Stimulated activated naive CD8-positive, alpha-beta T cell treated with anti-CD3 and anti-CD28 coated beads, Interleukin-15, Interleukin-2, amounts not matched to agents 100 ng/mL and 50 ng/mL, for 24 hours (primary cell): ENCODE measurements around the gene SCN2B.

ENCODE experiments used
- H3K27ac Mint-ChIP-seq: one replicate; pipeline ENCODE4 v1.8.0; 2021; ENCODE audit warnings: mild to moderate bottlenecking, mixed read lengths
- H3K27me3 Mint-ChIP-seq: one replicate; pipeline ENCODE4 v1.8.0; 2021; ENCODE audit warnings: mixed read lengths
- H3K36me3 Mint-ChIP-seq: one replicate; pipeline ENCODE4 v1.8.0; 2021; ENCODE audit warnings: low read depth, mixed read lengths
- H3K4me1 Mint-ChIP-seq: one replicate; pipeline ENCODE4 v1.8.0; 2021; ENCODE audit warnings: low read depth, mixed read lengths
- H3K4me3 Mint-ChIP-seq: one replicate; pipeline ENCODE4 v1.8.0; 2021; ENCODE audit warnings: mild to moderate bottlenecking, mixed read lengths
- H3K9me3 Mint-ChIP-seq: one replicate; pipeline ENCODE4 v1.8.0; 2021; ENCODE audit warnings: mixed read lengths

The SCN2B gene

GRCh38 chr11:118175993-118176777 lies at the start of gene SCN2B:
Gene SCN2B (minus strand): TSS chr11:118176639. CDS start chr11:118176431, 208 bp downstream.
- H3K27me3 Mint-ChIP-seq, result peaks cover 7% of the 10 kb centered on the region
- no peaks in the 10 kb centered on the region for H3K4me1 Mint-ChIP-seq
- no peaks in the 10 kb centered on the region for H3K9me3 Mint-ChIP-seq
- no peak within 1 kb of the TSS for H3K4me3 Mint-ChIP-seq
- no peak within 1 kb of the TSS for H3K27ac Mint-ChIP-seq
- H3K36me3 Mint-ChIP-seq, result no peaks in the 10 kb centered on the region

- Mint-ChIP-seq H3K4me1 (peaks cover 44% of the 10 kb centered on the region), H3K36me3 (peaks cover 84% of the 10 kb centered on the region), H3K27ac (peak within 1 kb of the TSS; percentile 99), H3K9me3 (peaks cover 5% of the 10 kb centered on the region), H3K27me3 (no peaks in the 10 kb centered on the region), H3K4me3 (peak within 1 kb of the TSS; percentile 89)
These were observed 48.2 kb upstream of the SCN2B start, which contains the start of gene JAML for GRCh38 chr11:118224511-118225188. Gene JAML (minus strand): TSS chr11:118225011. CDS start chr11:118214866, 10,145 bp downstream.

- Mint-ChIP-seq H3K4me1 (peaks cover 50% of the 10 kb centered on the region), H3K27me3 (no peaks in the 10 kb centered on the region), H3K27ac (peak overlapping the region; percentile 99), H3K36me3 (peaks cover 84% of the 10 kb centered on the region), H3K9me3 (peaks cover 5% of the 10 kb centered on the region), H3K4me3 (peak overlapping the region; percentile 89)
These were observed 47.6 kb upstream of the SCN2B start for GRCh38 chr11:118223992-118224391.

- Mint-ChIP-seq H3K36me3 (peaks cover 84% of the 10 kb centered on the region), H3K4me3 (peak overlapping the region; percentile 89), H3K4me1 (peaks cover 54% of the 10 kb centered on the region), H3K9me3 (peaks cover 7% of the 10 kb centered on the region), H3K27ac (peak overlapping the region; percentile 99), H3K27me3 (no peaks in the 10 kb centered on the region)
These were observed 47.1 kb upstream of the SCN2B start for GRCh38 chr11:118223570-118223969.

GRCh38 chr11:118222437-118222836 lies 46.0 kb upstream of the SCN2B start:
- peaks cover 77% of the 10 kb centered on the region for H3K36me3 Mint-ChIP-seq
- H3K4me1 Mint-ChIP-seq, result peaks cover 66% of the 10 kb centered on the region
- no peaks in the 10 kb centered on the region for H3K27me3 Mint-ChIP-seq
- H3K4me3 Mint-ChIP-seq, result peak overlapping the region; percentile 89
- peak overlapping the region; percentile 99 for H3K27ac Mint-ChIP-seq
- peaks cover 7% of the 10 kb centered on the region for H3K9me3 Mint-ChIP-seq

GRCh38 chr11:118221419-118221818 lies 45.0 kb upstream of the SCN2B start:
- peaks cover 67% of the 10 kb centered on the region for H3K36me3 Mint-ChIP-seq
- peaks cover 76% of the 10 kb centered on the region for H3K4me1 Mint-ChIP-seq
- H3K27me3 Mint-ChIP-seq, result no peaks in the 10 kb centered on the region
- H3K27ac Mint-ChIP-seq, result peak overlapping the region; percentile 99
- H3K4me3 Mint-ChIP-seq, result peak overlapping the region; percentile 89
- H3K9me3 Mint-ChIP-seq, result peaks cover 7% of the 10 kb centered on the region

- Mint-ChIP-seq H3K36me3 (peaks cover 61% of the 10 kb centered on the region), H3K4me3 (peak overlapping the region; percentile 89), H3K9me3 (peaks cover 3% of the 10 kb centered on the region), H3K27me3 (no peaks in the 10 kb centered on the region), H3K4me1 (peaks cover 93% of the 10 kb centered on the region), H3K27ac (peak overlapping the region; percentile 99)
These were observed 43.3 kb upstream of the SCN2B start for GRCh38 chr11:118219732-118220131.

GRCh38 chr11:118219244-118219643 lies 42.8 kb upstream of the SCN2B start:
- Mint-ChIP-seq H3K4me3 (peak overlapping the region; percentile 89), H3K9me3 (peaks cover 3% of the 10 kb centered on the region), H3K27ac (peak overlapping the region; percentile 99), H3K4me1 (peaks cover 98% of the 10 kb centered on the region), H3K27me3 (no peaks in the 10 kb centered on the region), H3K36me3 (peaks cover 63% of the 10 kb centered on the region)

- peak overlapping the region; percentile 99 for H3K27ac Mint-ChIP-seq
- H3K4me3 Mint-ChIP-seq, result peak overlapping the region; percentile 89
- peaks cover 3% of the 10 kb centered on the region for H3K9me3 Mint-ChIP-seq
- H3K4me1 Mint-ChIP-seq, result peaks cover 100% of the 10 kb centered on the region
- H3K36me3 Mint-ChIP-seq, result peaks cover 71% of the 10 kb centered on the region
- H3K27me3 Mint-ChIP-seq, result no peaks in the 10 kb centered on the region
These were observed 41.1 kb upstream of the SCN2B start for GRCh38 chr11:118217575-118217974.

GRCh38 chr11:118216621-118217481 lies 40.4 kb upstream of the SCN2B start:
- Mint-ChIP-seq H3K27ac (peak overlapping the region; percentile 99), H3K9me3 (peaks cover 3% of the 10 kb centered on the region), H3K27me3 (no peaks in the 10 kb centered on the region), H3K4me3 (peak overlapping the region; percentile 89), H3K36me3 (peaks cover 72% of the 10 kb centered on the region), H3K4me1 (peaks cover 100% of the 10 kb centered on the region)

- H3K9me3 Mint-ChIP-seq, result peaks cover 3% of the 10 kb centered on the region
- H3K4me1 Mint-ChIP-seq, result peaks cover 100% of the 10 kb centered on the region
- peaks cover 72% of the 10 kb centered on the region for H3K36me3 Mint-ChIP-seq
- peak overlapping the region; percentile 89 for H3K4me3 Mint-ChIP-seq
- H3K27ac Mint-ChIP-seq, result peak overlapping the region; percentile 99
- H3K27me3 Mint-ChIP-seq, result no peaks in the 10 kb centered on the region
These were observed 39.3 kb upstream of the SCN2B start for GRCh38 chr11:118215765-118216164.

- H3K9me3 Mint-ChIP-seq, result peaks cover 3% of the 10 kb centered on the region
- H3K27ac Mint-ChIP-seq, result peak overlapping the region; percentile 99
- H3K4me1 Mint-ChIP-seq, result peaks cover 100% of the 10 kb centered on the region
- H3K27me3 Mint-ChIP-seq, result no peaks in the 10 kb centered on the region
- peaks cover 75% of the 10 kb centered on the region for H3K36me3 Mint-ChIP-seq
- peak overlapping the region; percentile 89 for H3K4me3 Mint-ChIP-seq
These were observed 38.8 kb upstream of the SCN2B start for GRCh38 chr11:118215262-118215661.

GRCh38 chr11:118214210-118214914 lies 37.9 kb upstream of the SCN2B start:
- Mint-ChIP-seq H3K36me3 (peaks cover 72% of the 10 kb centered on the region), H3K4me3 (peak overlapping the region; percentile 89), H3K27me3 (no peaks in the 10 kb centered on the region), H3K27ac (peak overlapping the region; percentile 99), H3K4me1 (peaks cover 92% of the 10 kb centered on the region), H3K9me3 (peaks cover 3% of the 10 kb centered on the region)

GRCh38 chr11:118213781-118214180 lies 37.3 kb upstream of the SCN2B start:
- Mint-ChIP-seq H3K27me3 (no peaks in the 10 kb centered on the region), H3K4me3 (peak overlapping the region; percentile 89), H3K9me3 (peaks cover under 1% of the 10 kb centered on the region), H3K4me1 (peaks cover 86% of the 10 kb centered on the region), H3K36me3 (peaks cover 72% of the 10 kb centered on the region), H3K27ac (peak overlapping the region; percentile 99)
